H1 (cell line): ENCODE data around the gene PPP1R27. TPM values are rescaled to one million over a fixed set of nuclear protein-coding genes. Genes with fewer than 3 reads are reported as not detected.

Source experiments
- CTCF ChIA-PET: fragments of 300-600 bp; sonication (Branson Sonifier 250); formaldehyde crosslinking; loops from one replicate; lab custom pipeline; 2021; ENCODE audit not compliant: partially characterized antibody; lab: Charles Lee
- POLR2A ChIA-PET: fragments of 300-600 bp; sonication (Branson Sonifier 250); formaldehyde crosslinking; loops from one replicate; lab custom pipeline; 2021; ENCODE audit warnings: inconsistent platforms; ENCODE audit not compliant: partially characterized antibody; lab: Charles Lee
- DNase-seq, 2 experiments: peaks; one replicate each; pipeline versions ENCODE4 v3.0.0 to v3.0.0-alpha.2; 2010 to 2022; ENCODE audit warnings: low spot score in 2 of 2, low read depth in 1 of 2, mixed read lengths in 1 of 2
- FAIRE-seq: peaks from 2 replicates; lab custom pipeline; 2011; peaks lifted over from hg19 to GRCh38; lab: Jason Lieb, UNC
- H2AFZ ChIP-seq: 2 replicates; pipeline ENCODE4 v1.8.1; 2012; ENCODE audit warnings: low read length, inconsistent platforms
- H2AK5ac ChIP-seq: 2 replicates; pipeline ENCODE4 v1.6.1; 2013; ENCODE audit warnings: low read depth, low read length
- H2BK120ac ChIP-seq: replicated peaks from 2 replicates; pipeline ENCODE3; 2013; ENCODE audit warnings: low read depth, low read length, inconsistent platforms
- H2BK12ac ChIP-seq: 2 replicates; pipeline ENCODE4 v1.6.1; 2013; ENCODE audit warnings: low read depth, low read length
- H2BK15ac ChIP-seq: 2 replicates; pipeline ENCODE4 v1.6.1; 2013; ENCODE audit warnings: low read length
- H2BK20ac ChIP-seq: 2 replicates; pipeline ENCODE4 v1.6.1; 2013; ENCODE audit warnings: low read length
- H2BK5ac ChIP-seq: 2 replicates; pipeline ENCODE4 v1.6.1; 2013; ENCODE audit warnings: low read depth, low read length
- H3K14ac ChIP-seq: 2 replicates; pipeline ENCODE4 v1.6.1; 2013; ENCODE audit warnings: inconsistent platforms; ENCODE audit not compliant: insufficient read length
- H3K18ac ChIP-seq: 2 replicates; pipeline ENCODE4 v1.6.1; 2013; ENCODE audit warnings: low read length; ENCODE audit errors: extremely low read depth
- H3K23ac ChIP-seq: 2 replicates; pipeline ENCODE4 v1.6.1; 2013; ENCODE audit warnings: inconsistent platforms; ENCODE audit not compliant: insufficient read length
- H3K23me2 ChIP-seq: 2 replicates; pipeline ENCODE4 v1.6.1; 2013; ENCODE audit warnings: low read depth, low read length
- H3K27ac ChIP-seq: 2 replicates; pipeline ENCODE4 v1.6.1; 2011; ENCODE audit warnings: low read depth, low read length, inconsistent platforms
- H3K27me3 ChIP-seq, 4 experiments: replicated peaks in 1 of 4; 1 replicate in 1 of 4; 2 replicates in 3 of 4; pipeline versions ENCODE4 v1.6.1 to v1.8.1; 2011 to 2013; ENCODE audit warnings: low read length in 3 of 4, mild to moderate bottlenecking in 3 of 4, inconsistent platforms in 2 of 4, mixed read lengths in 2 of 4, moderate library complexity in 1 of 4; ENCODE audit not compliant: control insufficient read depth in 3 of 4, insufficient read depth in 3 of 4; ENCODE audit errors: extremely low read depth in 1 of 4
- H3K36me3 ChIP-seq, 4 experiments: 2 replicates each; pipeline versions ENCODE4 v1.6.1 to v1.8.1; 2011 to 2013; ENCODE audit warnings: mild to moderate bottlenecking in 4 of 4, low read length in 3 of 4, moderate library complexity in 2 of 4, control low read depth in 1 of 4, inconsistent platforms in 1 of 4; ENCODE audit not compliant: insufficient read depth in 4 of 4, control insufficient read depth in 2 of 4
- H3K4ac ChIP-seq: replicated peaks from 2 replicates; pipeline ENCODE3; 2013; ENCODE audit warnings: low read length, low read depth, mixed read lengths, inconsistent platforms; ENCODE audit not compliant: insufficient read length
- H3K4me1 ChIP-seq, 4 experiments: replicated peaks in 1 of 4; 1 replicate in 1 of 4; 2 replicates in 3 of 4; pipeline versions ENCODE4 v1.6.1 to v1.8.1; 2011 to 2013; ENCODE audit warnings: low read length in 3 of 4, inconsistent platforms in 2 of 4, mixed read lengths in 1 of 4; ENCODE audit not compliant: insufficient read depth in 4 of 4, control insufficient read depth in 3 of 4
- H3K4me2 ChIP-seq, 2 experiments: 2 replicates each; pipeline versions ENCODE4 v1.6.1 to v1.8.1; 2011 to 2013; ENCODE audit warnings: low read depth in 2 of 2, low read length in 2 of 2, control low read depth in 1 of 2, inconsistent platforms in 1 of 2, mild to moderate bottlenecking in 1 of 2; ENCODE audit not compliant: insufficient read depth in 1 of 2
- H3K4me3 ChIP-seq, 4 experiments: fragments of 200-600, 300-600 bp in 1 of 4; sonication (generic), shearing (Covaris generic), sonication (Bioruptor Twin) in 1 of 4; 2 replicates each; pipeline versions ENCODE4 v1.5.1 to v1.8.1; 2011 to 2016; ENCODE audit warnings: low read length in 4 of 4, low read depth in 3 of 4, control low read depth in 2 of 4, inconsistent platforms in 2 of 4, mild to moderate bottlenecking in 2 of 4, mixed read lengths in 1 of 4, moderate library complexity in 1 of 4; ENCODE audit not compliant: insufficient read depth in 2 of 4; ENCODE audit errors: extremely low read depth in 1 of 4
- H3K56ac ChIP-seq: replicated peaks from 2 replicates; pipeline ENCODE3; 2013; ENCODE audit warnings: low read depth, mild to moderate bottlenecking, mixed read lengths, low read length, inconsistent platforms; ENCODE audit not compliant: insufficient read length
- H3K79me1 ChIP-seq: 2 replicates; pipeline ENCODE4 v1.6.1; 2013; ENCODE audit warnings: low read depth, low read length, control low read depth
- H3K79me2 ChIP-seq, 2 experiments: 2 replicates each; pipeline versions ENCODE4 v1.6.1 to v1.8.1; 2012 to 2013; ENCODE audit warnings: low read length in 2 of 2, mild to moderate bottlenecking in 2 of 2, inconsistent platforms in 1 of 2; ENCODE audit not compliant: insufficient read depth in 2 of 2, control insufficient read depth in 1 of 2
- H3K9ac ChIP-seq, 4 experiments: replicated peaks in 1 of 4; 1 replicate in 1 of 4; 2 replicates in 3 of 4; pipeline versions ENCODE4 v1.6.1 to v1.8.1; 2011 to 2013; ENCODE audit warnings: low read depth in 3 of 4, low read length in 3 of 4, control low read depth in 2 of 4, mild to moderate bottlenecking in 2 of 4, moderate library complexity in 2 of 4, inconsistent platforms in 1 of 4; ENCODE audit errors: extremely low read depth in 1 of 4
- H3K9me3 ChIP-seq, 2 experiments: 2 replicates each; pipeline versions ENCODE4 v1.6.1 to v1.8.1; 2012 to 2013; ENCODE audit warnings: mild to moderate bottlenecking in 2 of 2, moderate library complexity in 2 of 2, control low read depth in 1 of 2, inconsistent platforms in 1 of 2, low read depth in 1 of 2, low read length in 1 of 2, mixed read lengths in 1 of 2; ENCODE audit not compliant: insufficient read depth in 2 of 2
- H4K20me1 ChIP-seq, 2 experiments: replicated peaks in 1 of 2; 2 replicates each; pipeline versions ENCODE3 to v1.8.1; 2011 to 2013; ENCODE audit warnings: inconsistent platforms in 2 of 2, low read length in 2 of 2, mild to moderate bottlenecking in 1 of 2; ENCODE audit not compliant: insufficient read depth in 2 of 2, control insufficient read depth in 1 of 2
- H4K5ac ChIP-seq: 2 replicates; pipeline ENCODE4 v1.6.1; 2013; ENCODE audit warnings: low read length, low read depth, mixed read lengths, inconsistent platforms; ENCODE audit not compliant: insufficient read length
- H4K8ac ChIP-seq: 2 replicates; pipeline ENCODE4 v1.8.0; 2013; ENCODE audit warnings: mild to moderate bottlenecking, moderate library complexity, low read length, inconsistent platforms; ENCODE audit not compliant: insufficient read depth; ENCODE audit errors: extremely low read depth
- H4K91ac ChIP-seq: replicated peaks from 2 replicates; pipeline ENCODE3; 2013; ENCODE audit warnings: low read length, mixed read lengths, inconsistent platforms; ENCODE audit not compliant: insufficient read length
- EP300 ChIP-seq, 2 experiments: IDR thresholded peaks; 1 replicate in 1 of 2; 2 replicates in 1 of 2; pipeline ENCODE4 v1.6.1; 2011 to 2012; ENCODE audit warnings: low read depth in 2 of 2, low read length in 2 of 2, mild to moderate bottlenecking in 2 of 2, borderline replicate concordance in 1 of 2, inconsistent platforms in 1 of 2, moderate library complexity in 1 of 2
- FOSL1 ChIP-seq: IDR thresholded peaks from 2 replicates; pipeline ENCODE4 v1.6.1; 2011; ENCODE audit warnings: mild to moderate bottlenecking, low read depth, low read length, moderate library complexity; ENCODE audit not compliant: insufficient read depth
- PHF8 ChIP-seq: fragments of 200-600 bp; sonication (generic); conservative IDR thresholded peaks from 2 replicates; pipeline ENCODE4 v1.7.1; 2012; ENCODE audit warnings: low read depth, mild to moderate bottlenecking, inconsistent platforms, low read length, moderate library complexity
- POLR2A ChIP-seq, 2 experiments: IDR thresholded peaks; 1 replicate in 1 of 2; 2 replicates in 1 of 2; pipeline ENCODE4 v1.6.1; 2011; ENCODE audit warnings: low read depth in 2 of 2, low read length in 2 of 2, mild to moderate bottlenecking in 2 of 2; ENCODE audit errors: control extremely low read depth in 1 of 2
- SP2 ChIP-seq: IDR thresholded peaks from 2 replicates; pipeline ENCODE4 v1.6.1; 2012; ENCODE audit warnings: mild to moderate bottlenecking, low read length, inconsistent platforms
- TCF12 ChIP-seq: IDR thresholded peaks from 2 replicates; pipeline ENCODE4 v1.6.1; 2011; ENCODE audit warnings: low read depth, mild to moderate bottlenecking, low read length
- USF2 ChIP-seq: IDR thresholded peaks from 2 replicates; pipeline ENCODE4 v1.6.1; 2011; ENCODE audit warnings: low read length, improper control_type of control experiment
- WGBS, 2 experiments: shearing (Covaris generic) in 1 of 2; methylation state at CpG; one replicate each; pipeline versions ENCODE4 v1.1.6 to v1.1.7; 2013 to 2015; ENCODE audit warnings: low lambda C conversion rate in 2 of 2, mixed read lengths in 2 of 2, inconsistent platforms in 1 of 2, low coverage in 1 of 2, missing lambda C conversion rate in 1 of 2; ENCODE audit not compliant: insufficient replicate concordance in 2 of 2, insufficient coverage in 1 of 2, insufficient read length in 1 of 2; ENCODE audit errors: extremely low coverage in 1 of 2, missing lambda C conversion rate in 1 of 2; 5-methylcytosine and 5-hydroxymethylcytosine counted together
- polyA plus RNA-seq, 7 experiments: library from polyadenylated mRNA; depleted of rRNA in 3 of 7; stranded (reverse) in 5 of 7; unstranded in 2 of 7; fragments of >200 nt in 5 of 7; fragments of 200-250 nt in 2 of 7; gene quantifications; 1 replicate in 5 of 7; 2 replicates in 1 of 7; 4 replicates in 1 of 7; pipeline versions ENCODE4 v1.2.1 to v1.2.3, GENCODE V29; 2011 to 2013; ENCODE audit warnings: missing spikeins in 2 of 7, mixed read lengths in 2 of 7
- total RNA-seq: library from RNA; stranded (reverse); fragmentation: NEBNext Ultra II Directional; extraction: Animal tissue kit (Norgen Biotek cat#: 25700); gene quantifications from 2 replicates; pipeline ENCODE4 v1.2.1, GENCODE V29; 2021
- TF ChIP-seq, protein P1 (sequence below), 3 experiments: IDR thresholded peaks; 1 replicate in 2 of 3; 2 replicates in 1 of 3; pipeline versions ENCODE4 v1.5.1 to v1.6.1; 2011; ENCODE audit warnings: low read length in 3 of 3, mild to moderate bottlenecking in 3 of 3, inconsistent platforms in 2 of 3, low read depth in 1 of 3, moderate library complexity in 1 of 3; ENCODE audit not compliant: insufficient read depth in 1 of 3; ENCODE audit errors: control extremely low read depth in 1 of 3

The PPP1R27 gene
- total and polyA plus RNA-seq, 2 of the 8 experiments (the other 6 are each of a cell fraction or from before 2014, with no cell fraction given), result 0.27 TPM; not detected in 1

GRCh38 chr17:81825841-81826466 is 8.9 kb downstream of the PPP1R27 start:
- Histone ChIP-seq H2BK120ac (no peak overlapping the region), H3K4me3 (no peak overlapping the region), H3K14ac (no peak overlapping the region), H3K9ac (no peak overlapping the region; a peak in 1 of 7 replicates), H3K18ac (peak overlapping the region; percentile 38; the same call in 1 of the 2 replicates), H3K79me1 (peaks cover 7% of the 10 kb centered on the region; the same call in 1 of the 2 replicates), H2BK12ac (no peak overlapping the region; the same call in 1 of the 2 replicates), H3K23ac (no peak overlapping the region), H4K91ac (no peak overlapping the region), H3K56ac (no peak overlapping the region), H3K27me3 (no peaks in the 10 kb centered on the region), H3K4me2 (peak overlapping the region in 1 of 2 experiments; percentile 4; a peak in 1 of 4 replicates), H3K23me2 (no peaks in the 10 kb centered on the region), H4K5ac (no peak overlapping the region), H2AFZ (no peak overlapping the region), H4K20me1 (peaks cover 4 to 20% of the 10 kb centered on the region in 2 experiments), H3K9me3 (no peaks in the 10 kb centered on the region), H2BK15ac (no peak overlapping the region), H2BK20ac (0 out of 2 replicates have a peak overlapping the region, but pooled peaks have one; percentile 43), H3K4me1 (peaks cover 0 to 9% (median 6%) of the 10 kb centered on the region in 4 experiments; a peak in 5 of 7 replicates), H3K36me3 (no peaks in the 10 kb centered on the region; a peak in 1 of 8 replicates), H3K4ac (no peak overlapping the region), H3K79me2 (peaks cover 0 to 3% of the 10 kb centered on the region in 2 experiments; a peak in 1 of 4 replicates), H4K8ac (no peak overlapping the region; the same call in 1 of the 2 replicates), H2BK5ac (no peak overlapping the region), H3K27ac (no peak overlapping the region), H2AK5ac (no peak overlapping the region)
- WGBS, 2 experiments, result 79% methylated on average over 11 of the region's 11 CpGs; no CpG with 5 or more reads in 1 of the 2 experiments
- FAIRE-seq (no peak), DNase-seq (no peak)
- CTCF ChIA-PET, result interaction anchor here (1.0 to 2.2 kb wide), 11 partner anchors 12 to 117 kb away, joined by 3 to 6 read pairs (median 4); no protein-coding TSS in a partner anchor
- POLR2A ChIA-PET, result interaction anchor here (0.6 to 2.2 kb wide), 9 partner anchors 8 to 123 kb away, joined by 3 to 9 read pairs (median 3); partner anchors contain the start of genes MCRIP1 and MRPL12
- TF ChIP-seq, protein P1, sequence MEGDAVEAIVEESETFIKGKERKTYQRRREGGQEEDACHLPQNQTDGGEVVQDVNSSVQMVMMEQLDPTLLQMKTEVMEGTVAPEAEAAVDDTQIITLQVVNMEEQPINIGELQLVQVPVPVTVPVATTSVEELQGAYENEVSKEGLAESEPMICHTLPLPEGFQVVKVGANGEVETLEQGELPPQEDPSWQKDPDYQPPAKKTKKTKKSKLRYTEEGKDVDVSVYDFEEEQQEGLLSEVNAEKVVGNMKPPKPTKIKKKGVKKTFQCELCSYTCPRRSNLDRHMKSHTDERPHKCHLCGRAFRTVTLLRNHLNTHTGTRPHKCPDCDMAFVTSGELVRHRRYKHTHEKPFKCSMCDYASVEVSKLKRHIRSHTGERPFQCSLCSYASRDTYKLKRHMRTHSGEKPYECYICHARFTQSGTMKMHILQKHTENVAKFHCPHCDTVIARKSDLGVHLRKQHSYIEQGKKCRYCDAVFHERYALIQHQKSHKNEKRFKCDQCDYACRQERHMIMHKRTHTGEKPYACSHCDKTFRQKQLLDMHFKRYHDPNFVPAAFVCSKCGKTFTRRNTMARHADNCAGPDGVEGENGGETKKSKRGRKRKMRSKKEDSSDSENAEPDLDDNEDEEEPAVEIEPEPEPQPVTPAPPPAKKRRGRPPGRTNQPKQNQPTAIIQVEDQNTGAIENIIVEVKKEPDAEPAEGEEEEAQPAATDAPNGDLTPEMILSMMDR (IDR thresholded peaks at IDR 0.05; ENCODE audit: control extremely low read depth in 1 of 3, insufficient read depth in 1 of 3, low read depth in 1 of 3, low read length in 3 of 3), result peak; percentile 32 to 47 (median 46)
- TF ChIP-seq FOSL1 (no peak), TCF12 (no peak), EP300 (IDR thresholded peaks at IDR 0.05; ENCODE audit: borderline replicate concordance in 1 of 2, low read depth in 2 of 2, low read length in 2 of 2) (no peak), USF2 (no peak), SP2 (no peak), PHF8 (no peak), POLR2A (IDR thresholded peaks at IDR 0.05; ENCODE audit: control extremely low read depth in 1 of 2, low read depth in 2 of 2, low read length in 2 of 2) (no peak)
